ENCODE data around the gene PNCK. TPM values are rescaled to one million over a fixed set of nuclear protein-coding genes. Genes with fewer than 3 reads are reported as not detected.

Gene PNCK
- total and polyA plus RNA-seq, 2 of the 13 experiments (the other 11 are each of a cell fraction or from before 2014, with no cell fraction given): 33.1 TPM; not detected in 1

GRCh38 chrX:153626863-153627674, 46.5 kb downstream of the PNCK start (continued):
- TF ChIP-seq ZBTB1 (CRISPR knock-in tag; IDR thresholded peaks at IDR 0.05; ENCODE audit: borderline replicate concordance) (no peak), ZNF792 (CRISPR knock-in tag; IDR thresholded peaks at IDR 0.05) (no peak), ZNF17 (CRISPR knock-in tag; IDR thresholded peaks at IDR 0.05) (no peak), HES4 (CRISPR knock-in tag; IDR thresholded peaks at IDR 0.05; ENCODE audit: borderline replicate concordance) (no peak), ZSCAN9 (CRISPR knock-in tag; IDR thresholded peaks at IDR 0.05; ENCODE audit: borderline replicate concordance) (no peak), NFRKB (IDR thresholded peaks at IDR 0.05) (no peak), CREB1 (IDR thresholded peaks at IDR 0.05) (no peak), CREB1 (CRISPR knock-in tag; IDR thresholded peaks at IDR 0.05) (no peak), ZNF687 (CRISPR knock-in tag; IDR thresholded peaks at IDR 0.05) (peak; percentile 29), POLR2AphosphoS5 (IDR thresholded peaks at IDR 0.05; ENCODE audit: low read depth, low read length) (peak; percentile 27; the same call in 1 of the 2 replicates), ZNF329 (CRISPR knock-in tag; IDR thresholded peaks at IDR 0.05; ENCODE audit: low read depth) (0 out of 2 replicates have a peak, but pooled peaks have one; percentile 22), LCORL (IDR thresholded peaks at IDR 0.05) (no peak), LCORL (CRISPR knock-in tag; IDR thresholded peaks at IDR 0.05) (no peak; the same call in 1 of the 2 replicates), ZSCAN5A (CRISPR knock-in tag; IDR thresholded peaks at IDR 0.05; ENCODE audit: borderline replicate concordance) (no peak), ISX (CRISPR knock-in tag; conservative IDR thresholded peaks at IDR 0.05) (no peak), ZC3H4 (CRISPR knock-in tag; IDR thresholded peaks at IDR 0.05; ENCODE audit: borderline replicate concordance) (peak; percentile 91), SETDB1 (CRISPR knock-in tag; IDR thresholded peaks at IDR 0.05; ENCODE audit: borderline replicate concordance) (no peak), ZNF260 (CRISPR knock-in tag; IDR thresholded peaks at IDR 0.05; ENCODE audit: borderline replicate concordance, low read depth) (no peak), KAT2B (IDR thresholded peaks at IDR 0.05; ENCODE audit: borderline replicate concordance, low read depth, low read length) (no peak), MBD4 (IDR thresholded peaks at IDR 0.05; ENCODE audit: borderline replicate concordance, low read length) (no peak), FOXA3 (CRISPR knock-in tag; IDR thresholded peaks at IDR 0.05) (peak; percentile 32; the same call in 1 of the 2 replicates), KLF16 (CRISPR knock-in tag; IDR thresholded peaks at IDR 0.05) (peak in 1 of 2 experiments; percentile 47; a peak in 1 of 4 replicates), FOXP4 (CRISPR knock-in tag; IDR thresholded peaks at IDR 0.05) (0 out of 2 replicates have a peak, but pooled peaks have one; percentile 32), ZMAT3 (CRISPR knock-in tag; conservative IDR thresholded peaks at IDR 0.05) (no peak), AHR (CRISPR knock-in tag; IDR thresholded peaks at IDR 0.05) (0 out of 2 replicates have a peak, but pooled peaks have one; percentile 20)

Data from HepG2 (cell line).